GM18517 (cell line): ENCODE results near the gene CCDC117.

Source experiments
- ATAC-seq: cut with Tn5 transposase; IDR thresholded peaks from one replicate; pipeline ENCODE4 v1.9.1; 2021; ENCODE audit warnings: mild to moderate bottlenecking, moderate library complexity; ENCODE audit not compliant: unreplicated experiment

CCDC117 gene

GRCh38 chr22:28826921-28827320 is 54.4 kb downstream of the CCDC117 start:
- no peak for ATAC-seq

DNA sequence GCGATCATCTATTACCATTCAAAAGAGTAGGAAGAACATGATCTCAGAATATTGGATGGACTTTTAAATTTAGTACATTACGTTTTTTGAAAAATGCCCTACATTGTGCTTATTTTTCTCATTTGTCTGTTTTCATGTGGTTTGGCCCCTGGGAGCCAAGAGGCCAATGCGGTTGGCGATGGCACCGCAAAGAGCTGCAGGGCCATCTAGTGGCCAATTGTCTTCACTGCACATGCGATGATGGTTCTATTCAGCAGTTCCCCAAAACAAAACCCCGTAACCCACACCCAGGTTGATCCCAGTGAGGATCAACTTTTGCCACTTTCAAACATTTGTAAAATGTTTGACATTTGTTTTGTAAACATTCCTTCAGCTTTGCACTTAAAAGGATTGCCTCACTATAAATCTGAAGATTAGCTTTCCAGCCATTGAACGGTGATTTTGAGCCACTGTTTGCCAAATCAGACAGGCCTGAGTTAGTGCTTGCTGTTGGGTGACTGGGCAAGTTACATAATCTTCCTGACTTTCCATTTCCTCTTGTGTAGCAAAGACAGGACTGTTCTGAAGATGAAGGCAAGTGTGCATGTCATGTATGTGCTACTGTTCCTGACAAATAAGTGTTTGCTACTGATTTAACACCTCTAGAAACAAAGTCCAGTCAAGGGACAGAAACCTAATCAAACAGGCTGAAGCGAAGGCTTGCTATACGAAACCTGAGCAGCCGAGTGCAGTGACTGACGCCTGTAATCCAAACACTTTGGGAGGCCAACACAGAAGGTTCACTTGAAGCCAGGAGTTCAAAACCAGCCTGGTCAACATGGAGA is 57.1 kb downstream of the CCDC117 start:
- ATAC-seq: no peak

DNA sequence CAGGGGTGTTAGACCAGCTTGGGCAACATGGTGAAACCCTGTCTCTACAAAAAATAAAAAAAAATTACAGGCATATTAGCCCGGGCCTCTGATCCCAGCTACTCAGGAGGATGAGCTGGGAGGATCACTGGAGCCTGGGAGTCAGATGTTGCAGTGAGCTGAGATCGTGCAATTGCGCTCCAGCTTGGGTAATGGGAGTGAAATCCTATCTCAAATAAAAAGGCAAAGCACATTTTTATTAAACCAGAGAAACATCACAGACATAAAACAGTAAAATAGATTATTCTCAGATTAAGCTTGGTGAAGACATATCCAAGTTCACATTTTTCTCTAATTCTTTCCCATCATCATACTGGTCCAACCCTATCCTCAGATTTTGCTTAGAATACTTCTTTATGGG is 57.9 kb downstream of the CCDC117 start:
- ATAC-seq: no peak

GRCh38 chr22:28831140-28832072 is 58.9 kb downstream of the CCDC117 start:
- ATAC-seq: no peak

GRCh38 chr22:28832731-28833130 is 60.2 kb downstream of the CCDC117 start:
- no peak for ATAC-seq

- ATAC-seq: no peak
Measured at GRCh38 chr22:28833276-28833923, 60.9 kb downstream of the CCDC117 start.

GRCh38 chr22:28835630-28836189 is 63.2 kb downstream of the CCDC117 start:
- no peak for ATAC-seq

- no peak for ATAC-seq
Measured at GRCh38 chr22:28837640-28838039, 65.1 kb downstream of the CCDC117 start.
